T1000 (cell line): ENCODE measurements around the gene APBA2.

Experiments
- DNase-seq: peaks from one replicate; lab custom pipeline; 2025; ENCODE audit warnings: mixed read lengths; lab: John Stamatoyannopoulos, UW

APBA2 gene

DNA sequence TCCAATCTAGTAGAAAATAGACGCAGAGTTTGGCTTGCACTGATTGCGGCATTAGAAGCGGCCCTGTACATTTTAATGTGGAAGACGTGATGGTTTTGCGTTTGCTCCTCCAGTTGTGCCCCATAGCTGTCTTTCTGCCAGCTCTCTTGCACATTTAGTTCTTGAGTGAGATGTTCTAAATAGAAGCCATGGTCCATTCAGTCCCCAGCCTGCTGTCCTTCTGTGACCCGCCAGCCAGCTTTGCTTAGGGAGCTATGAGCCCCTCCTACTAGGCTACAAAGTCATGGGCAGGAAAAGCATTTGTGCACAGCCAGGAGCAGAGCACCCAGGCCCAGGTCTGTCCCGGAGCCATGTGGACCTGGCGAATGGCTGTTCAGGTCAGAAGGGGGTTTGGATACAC is 50.3 kb downstream of the APBA2 start:
- no peak for DNase-seq

DNA sequence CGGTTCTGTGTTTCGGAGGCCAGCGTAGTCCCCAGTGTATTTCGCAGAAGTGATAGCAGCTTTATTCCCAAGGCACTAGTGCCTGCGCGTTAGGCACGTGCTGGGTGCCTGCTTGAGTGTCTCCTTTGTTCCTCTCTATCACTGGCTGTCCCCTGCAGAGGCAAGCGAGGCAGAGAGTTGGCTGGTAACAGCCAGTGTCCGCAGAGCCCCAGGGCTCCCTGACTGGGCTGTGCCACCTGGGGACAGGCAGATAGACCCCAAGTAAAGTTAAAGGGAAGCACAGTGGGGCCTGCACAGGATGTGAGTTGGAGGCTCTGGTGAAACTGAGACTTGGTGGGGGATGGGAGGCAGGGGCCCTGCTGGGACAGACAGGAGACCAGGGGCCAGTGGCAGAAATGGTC is 50.7 kb downstream of the APBA2 start:
- DNase-seq: no peak

DNA sequence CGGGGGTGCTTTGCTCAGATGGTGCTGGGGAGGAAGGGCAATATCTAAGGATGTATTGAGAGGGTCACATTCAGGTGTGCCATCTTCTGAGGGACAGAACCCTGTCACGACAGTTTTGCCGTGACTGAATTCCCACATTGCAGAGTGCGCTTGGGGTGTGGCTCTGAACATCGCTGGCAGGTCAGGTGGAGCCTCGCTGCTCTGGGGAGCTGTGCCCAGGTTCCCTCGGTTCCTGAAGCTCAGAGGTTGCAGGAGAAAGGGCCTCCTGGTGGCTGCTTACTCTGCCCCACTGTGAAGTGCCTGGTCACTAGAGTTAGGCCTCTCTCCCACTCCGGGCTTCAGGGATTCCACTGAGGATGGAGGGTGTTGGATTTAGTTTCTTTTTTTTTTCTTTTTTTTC is 51.5 kb downstream of the APBA2 start:
- DNase-seq: no peak

DNA sequence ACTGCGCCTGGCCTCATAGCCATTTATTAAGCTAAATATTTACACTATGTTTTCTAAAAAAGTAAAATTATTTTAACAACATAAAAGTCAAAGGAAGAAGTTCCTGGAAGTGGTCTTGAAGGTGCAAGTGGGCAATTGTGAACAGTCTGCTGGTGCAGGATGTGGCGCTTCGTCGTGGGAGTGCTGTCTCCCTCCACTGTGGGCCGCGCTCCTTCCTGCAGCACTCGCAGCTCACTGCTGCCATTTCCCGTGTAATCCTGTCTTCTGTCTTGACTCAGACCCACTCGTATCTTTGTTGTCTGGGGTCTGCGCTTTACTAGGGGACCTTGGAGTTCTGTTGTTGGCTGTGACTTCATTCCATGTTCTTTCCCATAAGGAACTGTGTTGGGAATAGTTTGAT is 56.3 kb downstream of the APBA2 start:
- DNase-seq: no peak

DNA sequence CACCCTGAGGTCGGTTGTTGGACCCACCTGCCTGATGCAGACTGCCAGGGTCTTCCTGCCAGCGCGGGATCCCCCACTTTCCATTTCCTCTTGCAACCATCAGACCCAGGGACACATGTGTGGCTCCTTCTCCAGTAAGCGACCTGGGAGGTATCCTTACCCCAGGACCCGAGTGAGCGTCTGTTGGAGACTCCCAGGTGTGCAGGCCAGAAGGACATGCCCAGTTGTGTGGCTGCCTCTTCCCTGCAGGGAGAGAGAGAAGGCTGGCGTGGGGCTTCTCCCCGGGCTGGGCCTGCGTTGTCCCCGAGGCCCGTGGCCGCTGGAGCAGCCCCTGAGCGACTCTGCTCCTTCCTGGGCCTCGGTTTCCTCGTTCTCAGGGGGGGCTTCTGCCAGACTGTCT is 56.8 kb downstream of the APBA2 start:
- DNase-seq: no peak

DNA sequence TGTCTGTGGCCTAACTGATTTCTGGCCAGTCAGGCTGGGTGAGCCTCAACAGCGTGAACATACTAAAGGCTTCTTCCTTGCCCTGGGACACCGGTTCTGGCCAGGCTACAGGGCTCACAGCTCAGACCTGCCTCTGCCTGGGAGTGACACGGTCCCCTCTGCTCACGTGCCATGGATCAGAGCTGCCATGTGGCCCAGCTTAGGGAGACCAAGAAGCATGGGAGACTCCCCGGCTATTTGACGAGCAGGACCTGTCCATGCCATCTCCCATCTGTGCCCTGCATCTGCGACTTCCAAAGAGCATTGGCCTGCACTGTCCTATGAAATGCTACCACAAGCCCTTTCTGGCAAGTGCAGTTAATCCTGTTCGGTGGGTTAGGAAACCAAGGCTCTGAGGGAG is 57.4 kb downstream of the APBA2 start:
- DNase-seq: no peak

DNA sequence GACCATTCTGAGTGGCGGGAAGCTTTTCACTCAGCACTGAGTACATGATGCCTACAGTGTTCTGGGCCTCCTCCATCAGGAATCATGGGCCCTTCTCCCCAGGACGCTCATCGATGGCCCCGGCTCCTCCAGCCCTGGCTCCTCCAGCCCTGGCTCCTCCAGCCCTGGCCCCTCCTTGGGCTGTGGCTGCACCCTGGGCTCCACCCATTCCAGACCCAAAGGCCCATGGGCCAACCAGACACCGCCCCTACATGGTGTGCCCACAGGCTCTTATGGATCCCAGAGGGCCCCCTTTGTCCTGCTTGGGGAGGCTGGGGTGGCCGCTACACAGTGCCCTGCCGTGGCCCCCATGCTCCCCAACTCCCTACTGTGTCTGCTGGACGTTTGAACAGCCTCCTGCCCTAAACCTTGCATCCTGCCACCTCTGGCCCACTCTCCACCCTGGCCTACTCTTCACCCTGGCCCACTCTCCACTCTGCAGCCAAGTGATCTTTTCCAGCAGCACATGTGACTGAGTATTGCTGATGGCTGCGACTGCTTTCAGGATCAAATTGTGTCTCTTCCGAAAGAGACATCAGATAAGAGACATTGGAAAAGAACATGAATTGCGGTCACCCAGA is 57.9 kb downstream of the APBA2 start:
- DNase-seq: no peak

DNA sequence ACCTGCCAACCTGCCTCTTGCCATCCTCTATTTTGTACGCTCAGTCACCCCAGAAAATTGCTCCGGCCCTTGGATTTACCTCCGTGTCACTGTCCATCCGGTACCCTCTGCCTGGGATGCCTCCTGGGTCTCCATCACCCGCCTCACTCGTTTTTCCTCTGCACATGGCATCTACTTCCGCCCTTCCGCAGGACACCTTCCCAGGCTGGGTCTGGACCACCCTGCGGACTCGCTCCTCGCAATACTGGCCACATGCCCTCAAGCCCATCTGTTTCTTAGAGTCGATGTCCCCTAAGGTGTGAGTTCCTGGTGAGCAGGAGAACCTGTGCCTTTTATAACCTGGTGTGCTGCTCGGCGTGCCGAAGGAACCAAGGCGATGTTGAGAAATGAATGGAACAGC is 58.5 kb downstream of the APBA2 start:
- no peak for DNase-seq

DNA sequence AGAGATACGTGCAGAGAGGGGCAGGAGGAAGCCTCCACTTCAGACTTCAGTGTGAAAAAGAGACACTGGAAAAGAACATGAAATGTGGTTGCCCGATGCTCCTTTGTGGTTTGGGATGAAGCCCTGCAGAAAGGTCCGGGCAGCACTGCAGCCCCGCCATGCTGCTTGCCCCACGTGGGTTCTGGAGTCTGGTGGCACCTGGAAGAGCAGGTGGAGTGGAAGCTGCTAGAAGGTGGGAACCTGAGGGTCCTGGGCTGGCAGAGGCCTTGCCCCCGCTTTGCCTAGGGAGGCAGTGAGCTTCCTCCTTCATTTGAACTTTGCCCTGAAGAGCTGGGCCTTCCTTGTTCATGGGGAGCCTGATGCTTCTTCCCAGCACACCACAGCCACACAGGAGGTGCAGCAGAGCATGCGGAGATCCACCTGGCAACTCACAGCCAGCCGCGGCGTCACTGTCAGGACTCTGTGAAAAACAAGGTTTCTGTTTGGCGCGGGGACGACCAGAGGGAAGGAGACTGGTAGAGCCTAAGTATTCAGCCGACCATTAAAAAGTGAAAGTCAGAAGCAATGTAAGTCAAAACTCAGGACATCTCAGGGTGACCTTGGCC is 59.0 kb downstream of the APBA2 start:
- no peak for DNase-seq

DNA sequence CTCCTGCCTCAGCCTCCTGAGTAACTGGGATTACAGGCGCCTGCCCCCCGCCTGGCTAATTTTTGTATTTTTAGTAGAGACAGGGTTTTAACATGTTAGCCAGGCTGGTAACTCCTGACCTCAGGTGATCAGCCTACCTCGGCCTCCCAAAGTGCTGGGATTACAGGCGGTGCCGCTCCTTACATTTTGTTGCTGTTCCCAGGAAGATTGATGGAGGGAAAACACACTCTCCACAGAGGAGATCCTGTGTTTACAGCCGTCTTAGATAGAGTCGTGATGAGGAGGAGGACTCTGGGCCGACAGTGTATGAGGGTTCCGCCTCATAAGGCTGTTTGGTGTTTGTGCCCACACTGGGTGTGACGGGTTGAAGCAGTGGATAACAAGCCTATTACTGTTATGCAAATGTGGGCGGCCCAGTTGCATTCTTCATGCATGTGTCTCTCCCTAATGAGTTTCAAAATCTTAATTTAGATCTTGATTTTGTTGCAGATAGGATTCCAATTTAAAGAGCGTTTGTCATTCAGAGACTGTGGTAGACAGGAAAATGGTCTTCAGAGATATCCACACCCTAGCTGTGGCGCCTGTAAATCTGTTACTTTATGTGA is 60.0 kb downstream of the APBA2 start:
- no peak for DNase-seq

DNA sequence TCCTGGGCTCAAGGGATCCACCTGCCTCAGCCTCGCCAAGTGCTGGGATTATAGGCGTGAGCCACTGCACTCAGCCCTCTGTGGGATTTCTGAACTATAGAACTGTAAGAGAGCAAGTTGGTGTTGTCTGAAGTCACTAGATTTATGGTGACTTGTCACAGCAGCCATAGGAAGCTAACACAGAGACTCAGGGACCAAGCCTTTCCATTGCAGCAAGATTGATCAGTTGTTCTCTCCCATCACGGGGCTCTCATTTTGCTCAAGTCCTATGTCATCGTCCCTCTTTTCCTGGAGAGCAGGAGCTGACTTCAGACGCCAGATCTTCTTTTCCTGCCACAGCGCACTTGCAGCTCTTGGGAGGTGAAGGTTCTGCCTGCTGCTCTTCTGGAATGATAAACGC is 61.0 kb downstream of the APBA2 start:
- no peak for DNase-seq

DNA sequence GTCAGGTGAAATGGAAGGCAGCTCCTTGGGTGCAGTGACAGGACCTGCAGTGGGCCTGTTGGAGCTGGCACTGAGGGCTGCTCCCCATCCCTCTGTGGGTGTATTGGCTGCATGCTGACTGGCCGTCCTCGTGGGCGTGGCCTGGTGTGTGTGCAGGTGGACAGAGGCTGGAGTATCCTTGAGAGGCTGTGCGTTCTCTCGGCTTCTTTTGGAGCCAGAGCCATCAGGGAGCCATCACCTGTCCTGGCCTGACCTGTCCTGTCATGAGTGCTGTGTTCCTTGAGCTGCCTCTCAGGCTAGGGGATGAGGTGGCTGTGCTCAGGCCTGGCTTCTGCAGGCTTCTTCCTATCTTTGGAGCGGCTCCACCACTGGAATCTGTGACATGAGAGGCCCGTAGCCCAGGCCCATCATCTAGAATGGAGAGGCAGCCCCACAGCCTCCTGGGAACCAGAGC is 61.5 kb downstream of the APBA2 start:
- DNase-seq: no peak

DNA sequence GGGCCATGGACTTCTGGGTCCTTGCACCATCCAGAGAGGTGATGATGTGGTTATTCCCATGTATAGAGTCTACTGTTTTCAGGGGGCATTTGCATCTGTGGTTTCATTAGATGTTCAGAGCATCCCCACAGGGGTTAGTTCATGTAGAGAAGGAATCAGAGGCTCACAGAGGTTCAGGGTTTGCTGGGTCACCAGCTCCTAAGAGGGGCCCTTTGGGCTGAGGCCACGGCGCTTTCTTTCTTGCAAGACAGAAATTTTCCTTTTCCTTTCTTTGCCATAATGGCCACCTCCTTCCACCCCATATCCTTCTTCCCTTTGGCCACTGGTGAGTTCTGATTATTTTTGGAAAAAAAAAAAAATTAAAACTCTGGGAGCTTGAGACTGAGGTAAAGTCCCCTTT is 62.3 kb downstream of the APBA2 start:
- no peak for DNase-seq

DNA sequence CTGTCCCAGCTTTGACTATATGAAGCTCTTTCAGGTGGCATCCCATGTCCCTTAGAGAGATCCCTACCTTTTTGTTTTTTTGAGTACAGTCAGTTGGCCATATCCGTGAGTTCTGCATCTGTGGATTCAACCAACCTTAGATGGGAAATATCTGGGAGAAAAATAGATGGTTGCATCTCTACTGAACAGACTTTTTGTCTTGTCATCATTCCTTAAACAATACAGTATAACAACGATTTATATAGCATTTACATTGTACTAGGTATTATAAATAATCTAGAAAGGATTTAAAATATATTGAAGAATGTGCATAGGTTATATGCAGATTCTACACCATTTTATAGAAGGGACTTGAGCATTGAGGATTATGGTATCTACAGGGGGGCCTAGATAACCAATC is 65.1 kb downstream of the APBA2 start:
- no peak for DNase-seq

DNA sequence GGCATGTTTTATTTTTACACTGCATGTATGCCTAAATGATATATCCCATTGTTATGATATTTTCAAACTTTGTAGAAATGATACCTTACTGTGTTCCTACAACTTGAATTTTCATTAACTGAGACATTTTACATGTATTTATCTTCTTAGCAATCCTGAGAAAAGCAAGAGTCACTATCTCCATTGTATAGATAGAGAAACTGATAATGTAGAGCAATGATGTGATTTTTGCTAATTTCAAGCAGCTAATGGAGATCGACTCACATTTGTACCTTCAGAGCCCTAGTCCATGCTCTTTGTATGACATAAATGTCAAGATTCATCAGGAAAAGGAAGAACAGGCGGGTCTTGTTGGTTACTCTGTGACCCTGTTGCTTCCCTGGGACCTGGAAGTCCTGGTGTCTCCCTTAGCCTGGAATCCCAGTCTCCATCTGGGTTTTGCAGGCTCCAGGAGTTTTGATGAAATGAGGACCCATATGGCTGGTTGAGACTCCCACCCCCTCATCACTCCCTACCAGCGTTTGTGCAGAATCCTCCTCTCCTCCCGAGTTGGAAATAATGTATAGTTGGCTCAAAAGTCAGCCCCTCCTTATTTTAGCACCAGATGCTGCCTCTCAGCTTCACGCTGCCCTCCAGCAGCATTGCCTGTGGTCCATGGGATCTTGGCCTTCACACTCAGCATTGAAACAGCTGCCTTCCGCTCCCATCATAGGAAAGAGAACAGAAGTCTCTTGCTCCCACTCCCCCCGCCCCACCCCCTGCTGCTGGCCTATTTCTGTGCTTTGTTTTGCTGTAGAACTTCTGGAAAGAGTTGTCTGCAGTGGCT is 67.1 kb downstream of the APBA2 start:
- no peak for DNase-seq

DNA sequence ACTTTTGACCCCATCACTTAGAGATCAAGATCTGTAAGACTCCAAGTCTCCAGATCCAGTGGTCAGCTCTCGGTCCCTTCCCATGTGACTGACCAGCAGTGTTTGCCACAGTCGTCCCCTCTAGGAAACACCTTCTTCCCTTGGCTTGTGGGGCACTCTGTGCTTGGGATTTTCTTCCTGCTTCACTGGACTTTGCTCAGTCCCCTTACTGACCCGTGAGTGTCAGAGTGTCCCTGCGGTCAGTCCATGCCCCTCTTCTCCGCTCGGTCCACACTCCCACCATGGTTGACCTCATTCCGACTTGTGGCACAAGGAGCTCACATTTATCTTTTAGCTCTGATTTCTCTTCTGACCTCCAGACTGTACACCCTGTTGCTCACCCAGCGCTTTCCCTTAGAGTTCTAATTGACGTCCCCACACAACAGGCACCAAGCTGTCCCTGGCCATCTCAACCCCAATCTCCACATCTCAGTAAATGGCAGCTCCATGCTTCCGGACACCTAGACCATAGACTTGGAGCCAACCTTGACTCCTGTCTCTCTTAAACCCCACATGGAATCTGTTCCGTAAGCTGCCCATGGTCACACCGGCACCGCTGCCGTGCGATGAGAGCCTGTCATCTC is 67.9 kb downstream of the APBA2 start:
- no peak for DNase-seq

DNA sequence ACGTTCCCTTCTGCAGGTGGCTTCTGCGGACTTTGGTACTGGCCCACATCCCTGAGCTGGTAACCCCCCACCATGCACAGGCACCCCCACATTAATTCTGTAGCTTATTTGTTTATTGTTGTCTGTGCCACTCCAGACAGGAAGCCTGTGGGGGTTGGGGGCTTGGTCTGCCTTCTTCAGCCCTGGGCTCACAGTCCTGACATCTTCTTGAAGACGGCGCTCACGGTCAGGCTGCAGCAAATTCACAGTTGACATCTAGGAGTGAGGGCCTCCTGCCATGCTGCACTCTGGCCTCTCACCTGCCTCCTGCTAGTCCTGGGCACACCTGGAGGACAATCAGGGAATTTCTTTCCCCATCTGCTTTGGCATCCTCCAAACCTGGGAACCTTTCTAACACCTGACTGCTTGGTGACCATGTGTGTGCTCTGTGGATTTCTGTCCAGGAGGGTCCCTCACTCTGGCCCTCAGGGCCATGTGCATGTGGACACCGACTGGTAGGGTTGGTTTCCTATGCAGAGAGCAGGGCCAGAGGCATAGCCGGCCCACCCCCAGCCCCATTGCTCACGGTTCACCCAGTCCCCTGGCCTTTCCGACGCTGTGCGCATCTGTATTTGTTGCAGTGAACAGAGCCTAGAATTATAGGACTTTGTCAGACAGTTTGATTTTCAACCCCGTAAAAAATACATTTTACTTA is 68.8 kb downstream of the APBA2 start:
- no peak for DNase-seq

DNA sequence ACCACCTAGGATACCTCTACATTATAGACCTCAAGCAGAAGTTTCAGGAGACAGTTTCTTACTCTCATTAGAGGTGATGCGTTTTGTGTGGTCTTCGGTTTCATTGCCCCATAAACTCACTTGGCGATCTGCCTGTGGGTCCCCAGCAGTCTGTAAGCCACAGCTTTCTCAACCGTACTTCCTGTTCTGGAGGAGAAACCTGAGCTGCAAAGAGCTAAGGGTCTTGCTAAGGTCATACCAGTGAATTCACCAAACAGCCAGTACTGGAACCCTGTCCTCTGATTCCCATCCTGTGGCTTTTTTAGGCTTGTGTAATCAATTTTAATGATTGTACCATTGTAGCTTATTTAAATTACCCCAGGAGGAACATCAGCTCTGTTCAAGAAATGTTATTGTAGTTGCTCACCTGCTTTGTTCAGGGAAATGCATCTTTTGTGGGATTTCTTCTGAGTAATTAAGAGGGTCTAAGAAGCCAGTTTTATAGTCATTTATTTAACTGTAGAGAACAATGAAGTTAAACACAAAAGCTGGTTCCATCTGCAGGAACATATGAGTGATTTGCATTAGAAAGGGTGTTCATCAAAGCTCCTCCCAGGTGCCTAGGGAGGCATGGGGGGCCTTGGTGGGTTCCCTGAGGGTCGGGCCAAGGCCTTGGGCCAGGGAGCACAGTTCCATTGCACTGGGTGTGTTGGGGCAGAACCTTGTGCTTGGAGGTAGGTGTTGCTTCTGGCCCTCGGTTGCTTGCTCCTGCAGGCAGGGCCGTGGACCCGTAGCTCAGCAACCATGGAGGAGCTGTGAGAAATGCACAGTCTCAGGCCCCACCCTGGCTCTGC is 69.6 kb downstream of the APBA2 start:
- no peak for DNase-seq

DNA sequence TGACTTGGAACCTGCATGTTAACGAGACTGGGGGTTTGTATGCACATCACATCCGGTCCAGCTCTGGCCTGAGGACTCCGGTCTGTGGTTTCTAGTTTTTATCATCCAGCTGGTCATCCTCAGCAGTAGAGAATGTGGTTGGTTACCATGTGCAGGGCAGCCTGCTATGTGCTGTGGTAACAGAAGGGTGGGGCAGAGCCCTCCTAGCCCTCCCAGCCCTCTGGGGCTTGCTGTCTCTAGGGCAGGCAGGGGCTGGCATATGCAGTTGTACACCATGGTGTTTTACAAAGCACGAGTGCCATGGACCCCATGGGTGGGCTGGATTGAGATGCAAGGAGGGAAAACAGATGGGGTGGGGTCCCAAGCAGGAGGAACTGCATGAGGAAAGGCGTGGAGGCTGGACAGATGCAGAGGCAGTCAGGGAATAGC is 70.2 kb downstream of the APBA2 start:
- DNase-seq: no peak

DNA sequence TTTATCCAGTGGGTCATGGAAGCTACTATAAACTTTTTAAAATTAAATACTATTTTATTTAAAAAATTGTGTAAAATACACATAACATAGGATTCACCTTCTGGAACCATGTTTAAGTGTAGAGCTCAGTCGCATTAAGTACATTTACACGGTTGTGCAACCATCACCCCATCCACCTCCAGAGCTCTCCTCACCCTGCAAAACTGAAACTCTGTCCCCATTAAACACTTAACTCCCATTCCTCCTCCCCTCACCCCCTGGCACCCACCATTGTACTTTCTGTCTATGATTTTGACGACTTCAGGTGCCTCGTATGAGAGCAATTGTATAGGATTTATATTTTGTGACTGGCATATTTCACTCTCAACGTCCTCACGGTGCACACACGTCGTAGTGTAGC is 70.7 kb downstream of the APBA2 start:
- DNase-seq: no peak
